ENCODE measurements around the gene EFR3B. TPM values are rescaled to one million over a fixed set of nuclear protein-coding genes. Genes with fewer than 3 reads are reported as not detected.

EFR3B gene
- polyA plus RNA-seq, 1 of the 3 experiments (the other 2 are of a cell fraction), result 1.5 TPM

GRCh38 chr2:25014631-25015030, 27.2 kb upstream of the EFR3B start:
- ChIA-PET CTCF (interaction anchor here (0.9 to 3.7 kb wide), 6 partner anchors 10 to 39 kb away, joined by 3 to 13 read pairs (median 4); no protein-coding TSS in a partner anchor), POLR2A (no interaction called here)
- TF ChIP-seq TCF12 (IDR thresholded peaks at IDR 0.05) (no peak), ELF1 (IDR thresholded peaks at IDR 0.05) (no peak), RCOR1 (IDR thresholded peaks at IDR 0.05; ENCODE audit: low read length) (peak; percentile 87), GABPA (IDR thresholded peaks at IDR 0.05; ENCODE audit: low read depth) (no peak), TAF1 (IDR thresholded peaks at IDR 0.05; ENCODE audit: borderline replicate concordance, low read depth, low read length) (no peak), CTCF (IDR thresholded peaks at IDR 0.05) (no peak), MXI1 (IDR thresholded peaks at IDR 0.05; ENCODE audit: low read depth, low read length) (peak; percentile 81; the same call in 1 of the 2 replicates), NFIC (IDR thresholded peaks at IDR 0.05; ENCODE audit: borderline replicate concordance) (no peak), MEF2A (IDR thresholded peaks at IDR 0.05; ENCODE audit: borderline replicate concordance, low read depth) (no peak), FOXM1 (IDR thresholded peaks at IDR 0.05; ENCODE audit: low read depth) (no peak), FOXJ3 (CRISPR knock-in tag; IDR thresholded peaks at IDR 0.05) (no peak; the same call in none of the 2 replicates), POLR2AphosphoS5 (IDR thresholded peaks at IDR 0.05; ENCODE audit: low read depth, low read length) (no peak), EP300 (IDR thresholded peaks at IDR 0.05; ENCODE audit: borderline replicate concordance in 1 of 2, low read depth in 1 of 2, low read length in 1 of 2) (peak in 1 of 2 experiments; percentile 83; a peak in 2 of 4 replicates), RFX5 (IDR thresholded peaks at IDR 0.05; ENCODE audit: low read length) (no peak), CHD2 (IDR thresholded peaks at IDR 0.05; ENCODE audit: low read length, partially characterized antibody) (no peak), RXRA (IDR thresholded peaks at IDR 0.05; ENCODE audit: borderline replicate concordance, low read depth) (no peak), RAD21 (IDR thresholded peaks at IDR 0.05; ENCODE audit: low read length) (peak; percentile 36; the same call in 1 of the 2 replicates), SIN3A (IDR thresholded peaks at IDR 0.05; ENCODE audit: borderline replicate concordance, low read depth, low read length) (no peak), NRF1 (IDR thresholded peaks at IDR 0.05; ENCODE audit: low read depth, low read length) (no peak), GATA2 (CRISPR knock-in tag; IDR thresholded peaks at IDR 0.05) (peak; percentile 100), YY1 (IDR thresholded peaks at IDR 0.05; ENCODE audit: low read depth) (no peak)
- TF ChIP-seq, protein P1, sequence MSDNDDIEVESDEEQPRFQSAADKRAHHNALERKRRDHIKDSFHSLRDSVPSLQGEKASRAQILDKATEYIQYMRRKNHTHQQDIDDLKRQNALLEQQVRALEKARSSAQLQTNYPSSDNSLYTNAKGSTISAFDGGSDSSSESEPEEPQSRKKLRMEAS (IDR thresholded peaks at IDR 0.05; ENCODE audit: low read depth), result no peak
- TF ChIP-seq, protein P2, sequence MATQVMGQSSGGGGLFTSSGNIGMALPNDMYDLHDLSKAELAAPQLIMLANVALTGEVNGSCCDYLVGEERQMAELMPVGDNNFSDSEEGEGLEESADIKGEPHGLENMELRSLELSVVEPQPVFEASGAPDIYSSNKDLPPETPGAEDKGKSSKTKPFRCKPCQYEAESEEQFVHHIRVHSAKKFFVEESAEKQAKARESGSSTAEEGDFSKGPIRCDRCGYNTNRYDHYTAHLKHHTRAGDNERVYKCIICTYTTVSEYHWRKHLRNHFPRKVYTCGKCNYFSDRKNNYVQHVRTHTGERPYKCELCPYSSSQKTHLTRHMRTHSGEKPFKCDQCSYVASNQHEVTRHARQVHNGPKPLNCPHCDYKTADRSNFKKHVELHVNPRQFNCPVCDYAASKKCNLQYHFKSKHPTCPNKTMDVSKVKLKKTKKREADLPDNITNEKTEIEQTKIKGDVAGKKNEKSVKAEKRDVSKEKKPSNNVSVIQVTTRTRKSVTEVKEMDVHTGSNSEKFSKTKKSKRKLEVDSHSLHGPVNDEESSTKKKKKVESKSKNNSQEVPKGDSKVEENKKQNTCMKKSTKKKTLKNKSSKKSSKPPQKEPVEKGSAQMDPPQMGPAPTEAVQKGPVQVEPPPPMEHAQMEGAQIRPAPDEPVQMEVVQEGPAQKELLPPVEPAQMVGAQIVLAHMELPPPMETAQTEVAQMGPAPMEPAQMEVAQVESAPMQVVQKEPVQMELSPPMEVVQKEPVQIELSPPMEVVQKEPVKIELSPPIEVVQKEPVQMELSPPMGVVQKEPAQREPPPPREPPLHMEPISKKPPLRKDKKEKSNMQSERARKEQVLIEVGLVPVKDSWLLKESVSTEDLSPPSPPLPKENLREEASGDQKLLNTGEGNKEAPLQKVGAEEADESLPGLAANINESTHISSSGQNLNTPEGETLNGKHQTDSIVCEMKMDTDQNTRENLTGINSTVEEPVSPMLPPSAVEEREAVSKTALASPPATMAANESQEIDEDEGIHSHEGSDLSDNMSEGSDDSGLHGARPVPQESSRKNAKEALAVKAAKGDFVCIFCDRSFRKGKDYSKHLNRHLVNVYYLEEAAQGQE (IDR thresholded peaks at IDR 0.05; ENCODE audit: low read depth, low read length), result no peak
- TF ChIP-seq, protein P3, sequence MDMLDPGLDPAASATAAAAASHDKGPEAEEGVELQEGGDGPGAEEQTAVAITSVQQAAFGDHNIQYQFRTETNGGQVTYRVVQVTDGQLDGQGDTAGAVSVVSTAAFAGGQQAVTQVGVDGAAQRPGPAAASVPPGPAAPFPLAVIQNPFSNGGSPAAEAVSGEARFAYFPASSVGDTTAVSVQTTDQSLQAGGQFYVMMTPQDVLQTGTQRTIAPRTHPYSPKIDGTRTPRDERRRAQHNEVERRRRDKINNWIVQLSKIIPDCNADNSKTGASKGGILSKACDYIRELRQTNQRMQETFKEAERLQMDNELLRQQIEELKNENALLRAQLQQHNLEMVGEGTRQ (IDR thresholded peaks at IDR 0.05; ENCODE audit: borderline replicate concordance, low read depth, low read length), result no peak
- TF ChIP-seq, protein P4, sequence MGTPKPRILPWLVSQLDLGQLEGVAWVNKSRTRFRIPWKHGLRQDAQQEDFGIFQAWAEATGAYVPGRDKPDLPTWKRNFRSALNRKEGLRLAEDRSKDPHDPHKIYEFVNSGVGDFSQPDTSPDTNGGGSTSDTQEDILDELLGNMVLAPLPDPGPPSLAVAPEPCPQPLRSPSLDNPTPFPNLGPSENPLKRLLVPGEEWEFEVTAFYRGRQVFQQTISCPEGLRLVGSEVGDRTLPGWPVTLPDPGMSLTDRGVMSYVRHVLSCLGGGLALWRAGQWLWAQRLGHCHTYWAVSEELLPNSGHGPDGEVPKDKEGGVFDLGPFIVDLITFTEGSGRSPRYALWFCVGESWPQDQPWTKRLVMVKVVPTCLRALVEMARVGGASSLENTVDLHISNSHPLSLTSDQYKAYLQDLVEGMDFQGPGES (IDR thresholded peaks at IDR 0.05; ENCODE audit: low read depth, low read length), result no peak
- TF ChIP-seq, protein P5, sequence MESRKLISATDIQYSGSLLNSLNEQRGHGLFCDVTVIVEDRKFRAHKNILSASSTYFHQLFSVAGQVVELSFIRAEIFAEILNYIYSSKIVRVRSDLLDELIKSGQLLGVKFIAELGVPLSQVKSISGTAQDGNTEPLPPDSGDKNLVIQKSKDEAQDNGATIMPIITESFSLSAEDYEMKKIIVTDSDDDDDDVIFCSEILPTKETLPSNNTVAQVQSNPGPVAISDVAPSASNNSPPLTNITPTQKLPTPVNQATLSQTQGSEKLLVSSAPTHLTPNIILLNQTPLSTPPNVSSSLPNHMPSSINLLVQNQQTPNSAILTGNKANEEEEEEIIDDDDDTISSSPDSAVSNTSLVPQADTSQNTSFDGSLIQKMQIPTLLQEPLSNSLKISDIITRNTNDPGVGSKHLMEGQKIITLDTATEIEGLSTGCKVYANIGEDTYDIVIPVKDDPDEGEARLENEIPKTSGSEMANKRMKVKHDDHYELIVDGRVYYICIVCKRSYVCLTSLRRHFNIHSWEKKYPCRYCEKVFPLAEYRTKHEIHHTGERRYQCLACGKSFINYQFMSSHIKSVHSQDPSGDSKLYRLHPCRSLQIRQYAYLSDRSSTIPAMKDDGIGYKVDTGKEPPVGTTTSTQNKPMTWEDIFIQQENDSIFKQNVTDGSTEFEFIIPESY (IDR thresholded peaks at IDR 0.05; ENCODE audit: borderline replicate concordance, low read depth), result no peak

More at GRCh38 chr2:25014631-25015030, 27.2 kb upstream of the EFR3B start:
- Histone ChIP-seq H3K79me2 (ENCODE audit: insufficient read depth) (no peaks in the 10 kb centered on the region), H3K36me3 (replicated peaks in 1 of 2; ENCODE audit: control insufficient read depth in 1 of 2, insufficient read depth in 2 of 2, low read length in 1 of 2) (no peaks in the 10 kb centered on the region), H3K4me2 (no peak overlapping the region), H3K9me2 (no peaks in the 10 kb centered on the region), H3K9ac (no peak overlapping the region), H4K20me1 (ENCODE audit: insufficient read depth) (no peaks in the 10 kb centered on the region), H2AFZ (ENCODE audit: low read depth) (no peak overlapping the region), H3F3A (replicated peaks; ENCODE audit: insufficient read depth) (no peaks in the 10 kb centered on the region), H3K9me3 (no peaks in the 10 kb centered on the region), H3K4me3 (ENCODE audit: low read depth in 2 of 2, low read length in 1 of 2) (no peak overlapping the region), H3K4me1 (ENCODE audit: control insufficient read depth in 1 of 2, insufficient read depth in 2 of 2, low read depth in 1 of 2, low read length in 1 of 2) (peaks cover 0 to 6% of the 10 kb centered on the region in 2 experiments; a peak in 1 of 4 replicates), H3K27me3 (ENCODE audit: insufficient read depth) (no peaks in the 10 kb centered on the region), H3K27ac (ENCODE audit: low read depth in 2 of 2, low read length in 1 of 2) (no peak overlapping the region)
- peak; percentile 69 for DNase-seq
- 65% methylated on average over 9 of the region's 9 CpGs for WGBS (ENCODE audit: low lambda C conversion rate)

All from SK-N-SH (cell line).